CD4-positive, alpha-beta T cell treated with Interleukin-6 at 100 ng/mL for 8 hours (primary cell): ENCODE data around the gene HOXC13.

ENCODE experiments used
- DNase-seq: peaks from one replicate; pipeline ENCODE4 v3.0.0-alpha.2; 2020; ENCODE audit warnings: mixed read lengths, low spot score

Gene HOXC13

GRCh38 chr12:53995378-53996239 lies 57.0 kb downstream of the HOXC13 start:
- no peak for DNase-seq
